ENCODE measurements around the gene ZNF429.
"Not testable (repeated sequence)": the region's sequence is repeated elsewhere in the genome, so short reads cannot be mapped to it uniquely, and the experiment has no call there.

DNA sequence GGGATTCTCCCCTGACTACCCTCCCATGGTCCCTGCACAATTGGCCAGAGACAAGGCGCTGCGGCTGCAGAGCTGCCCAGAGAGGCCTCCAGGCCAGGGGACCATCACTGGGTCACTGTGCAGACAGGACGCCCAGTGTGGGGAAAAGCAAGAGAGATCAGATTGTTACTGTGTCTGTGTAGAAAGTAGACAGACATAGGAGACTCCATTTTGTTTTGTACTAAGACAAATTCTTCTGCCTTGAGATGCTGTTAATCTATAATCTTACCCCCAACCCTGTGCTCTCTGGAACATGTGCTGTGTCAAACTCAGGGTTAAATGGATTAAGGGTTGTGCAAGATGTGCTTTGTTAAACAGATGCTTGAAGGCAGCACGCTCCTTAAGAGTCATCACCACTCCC, 62.4 kb downstream of the ZNF429 start:
- TF ChIP-seq SIN3A (IDR thresholded peaks at IDR 0.05; ENCODE audit: borderline replicate concordance, insufficient read depth, low read depth, low read length); POLR2AphosphoS5 (IDR thresholded peaks at IDR 0.05; ENCODE audit: low read depth, low read length); TCF7L2 (IDR thresholded peaks at IDR 0.05; ENCODE audit: low read depth, low read length): not testable (repeated sequence)
- TF ChIP-seq, protein P1, sequence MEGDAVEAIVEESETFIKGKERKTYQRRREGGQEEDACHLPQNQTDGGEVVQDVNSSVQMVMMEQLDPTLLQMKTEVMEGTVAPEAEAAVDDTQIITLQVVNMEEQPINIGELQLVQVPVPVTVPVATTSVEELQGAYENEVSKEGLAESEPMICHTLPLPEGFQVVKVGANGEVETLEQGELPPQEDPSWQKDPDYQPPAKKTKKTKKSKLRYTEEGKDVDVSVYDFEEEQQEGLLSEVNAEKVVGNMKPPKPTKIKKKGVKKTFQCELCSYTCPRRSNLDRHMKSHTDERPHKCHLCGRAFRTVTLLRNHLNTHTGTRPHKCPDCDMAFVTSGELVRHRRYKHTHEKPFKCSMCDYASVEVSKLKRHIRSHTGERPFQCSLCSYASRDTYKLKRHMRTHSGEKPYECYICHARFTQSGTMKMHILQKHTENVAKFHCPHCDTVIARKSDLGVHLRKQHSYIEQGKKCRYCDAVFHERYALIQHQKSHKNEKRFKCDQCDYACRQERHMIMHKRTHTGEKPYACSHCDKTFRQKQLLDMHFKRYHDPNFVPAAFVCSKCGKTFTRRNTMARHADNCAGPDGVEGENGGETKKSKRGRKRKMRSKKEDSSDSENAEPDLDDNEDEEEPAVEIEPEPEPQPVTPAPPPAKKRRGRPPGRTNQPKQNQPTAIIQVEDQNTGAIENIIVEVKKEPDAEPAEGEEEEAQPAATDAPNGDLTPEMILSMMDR (IDR thresholded peaks at IDR 0.05), result not testable (repeated sequence)
- TF ChIP-seq, protein P2, sequence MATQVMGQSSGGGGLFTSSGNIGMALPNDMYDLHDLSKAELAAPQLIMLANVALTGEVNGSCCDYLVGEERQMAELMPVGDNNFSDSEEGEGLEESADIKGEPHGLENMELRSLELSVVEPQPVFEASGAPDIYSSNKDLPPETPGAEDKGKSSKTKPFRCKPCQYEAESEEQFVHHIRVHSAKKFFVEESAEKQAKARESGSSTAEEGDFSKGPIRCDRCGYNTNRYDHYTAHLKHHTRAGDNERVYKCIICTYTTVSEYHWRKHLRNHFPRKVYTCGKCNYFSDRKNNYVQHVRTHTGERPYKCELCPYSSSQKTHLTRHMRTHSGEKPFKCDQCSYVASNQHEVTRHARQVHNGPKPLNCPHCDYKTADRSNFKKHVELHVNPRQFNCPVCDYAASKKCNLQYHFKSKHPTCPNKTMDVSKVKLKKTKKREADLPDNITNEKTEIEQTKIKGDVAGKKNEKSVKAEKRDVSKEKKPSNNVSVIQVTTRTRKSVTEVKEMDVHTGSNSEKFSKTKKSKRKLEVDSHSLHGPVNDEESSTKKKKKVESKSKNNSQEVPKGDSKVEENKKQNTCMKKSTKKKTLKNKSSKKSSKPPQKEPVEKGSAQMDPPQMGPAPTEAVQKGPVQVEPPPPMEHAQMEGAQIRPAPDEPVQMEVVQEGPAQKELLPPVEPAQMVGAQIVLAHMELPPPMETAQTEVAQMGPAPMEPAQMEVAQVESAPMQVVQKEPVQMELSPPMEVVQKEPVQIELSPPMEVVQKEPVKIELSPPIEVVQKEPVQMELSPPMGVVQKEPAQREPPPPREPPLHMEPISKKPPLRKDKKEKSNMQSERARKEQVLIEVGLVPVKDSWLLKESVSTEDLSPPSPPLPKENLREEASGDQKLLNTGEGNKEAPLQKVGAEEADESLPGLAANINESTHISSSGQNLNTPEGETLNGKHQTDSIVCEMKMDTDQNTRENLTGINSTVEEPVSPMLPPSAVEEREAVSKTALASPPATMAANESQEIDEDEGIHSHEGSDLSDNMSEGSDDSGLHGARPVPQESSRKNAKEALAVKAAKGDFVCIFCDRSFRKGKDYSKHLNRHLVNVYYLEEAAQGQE (IDR thresholded peaks at IDR 0.05; ENCODE audit: insufficient read depth in 1 of 2, low read depth in 2 of 2, low read length in 1 of 2), result not testable (repeated sequence)

Data from Panc1 (cell line).